H1 (cell line): ENCODE measurements around the gene DGKA. TPM values are rescaled to one million over a fixed set of nuclear protein-coding genes. Genes with fewer than 3 reads are reported as not detected.

Experiments
- RNF2 ChIP-seq: fragments of 200-900, 300-1000 bp; sonication (generic); IDR thresholded peaks from 2 replicates; pipeline ENCODE4 v1.7.1; 2016; ENCODE audit warnings: borderline replicate concordance, low read depth, mild to moderate bottlenecking, antibody characterized with exemption, low read length; ENCODE audit not compliant: poor library complexity, severe bottlenecking; ENCODE audit errors: missing control alignments
- USF2 ChIP-seq: IDR thresholded peaks from 2 replicates; pipeline ENCODE4 v1.6.1; 2011; ENCODE audit warnings: low read length, improper control_type of control experiment
- polyA plus RNA-seq, 7 experiments: library from polyadenylated mRNA; depleted of rRNA in 3 of 7; stranded (reverse) in 5 of 7; unstranded in 2 of 7; fragments of >200 nt in 5 of 7; fragments of 200-250 nt in 2 of 7; gene quantifications; 1 replicate in 5 of 7; 2 replicates in 1 of 7; 4 replicates in 1 of 7; pipeline versions ENCODE4 v1.2.1 to v1.2.3, GENCODE V29; 2011 to 2013; ENCODE audit warnings: missing spikeins in 2 of 7, mixed read lengths in 2 of 7
- total RNA-seq: library from RNA; stranded (reverse); fragmentation: NEBNext Ultra II Directional; extraction: Animal tissue kit (Norgen Biotek cat#: 25700); gene quantifications from 2 replicates; pipeline ENCODE4 v1.2.1, GENCODE V29; 2021
- TF ChIP-seq, protein P1 (sequence below): fragments of 300-600 bp; sonication (generic); IDR thresholded peaks from 2 replicates; pipeline ENCODE4 v1.7.1; 2012; ENCODE audit warnings: low read length, moderate library complexity, mild to moderate bottlenecking, inconsistent platforms; ENCODE audit not compliant: insufficient replicate concordance

The DGKA gene
- total and polyA plus RNA-seq, 2 of the 8 experiments (the other 6 are each of a cell fraction or from before 2014, with no cell fraction given): 15.9 to 18.0 TPM

- TF ChIP-seq, protein P1, sequence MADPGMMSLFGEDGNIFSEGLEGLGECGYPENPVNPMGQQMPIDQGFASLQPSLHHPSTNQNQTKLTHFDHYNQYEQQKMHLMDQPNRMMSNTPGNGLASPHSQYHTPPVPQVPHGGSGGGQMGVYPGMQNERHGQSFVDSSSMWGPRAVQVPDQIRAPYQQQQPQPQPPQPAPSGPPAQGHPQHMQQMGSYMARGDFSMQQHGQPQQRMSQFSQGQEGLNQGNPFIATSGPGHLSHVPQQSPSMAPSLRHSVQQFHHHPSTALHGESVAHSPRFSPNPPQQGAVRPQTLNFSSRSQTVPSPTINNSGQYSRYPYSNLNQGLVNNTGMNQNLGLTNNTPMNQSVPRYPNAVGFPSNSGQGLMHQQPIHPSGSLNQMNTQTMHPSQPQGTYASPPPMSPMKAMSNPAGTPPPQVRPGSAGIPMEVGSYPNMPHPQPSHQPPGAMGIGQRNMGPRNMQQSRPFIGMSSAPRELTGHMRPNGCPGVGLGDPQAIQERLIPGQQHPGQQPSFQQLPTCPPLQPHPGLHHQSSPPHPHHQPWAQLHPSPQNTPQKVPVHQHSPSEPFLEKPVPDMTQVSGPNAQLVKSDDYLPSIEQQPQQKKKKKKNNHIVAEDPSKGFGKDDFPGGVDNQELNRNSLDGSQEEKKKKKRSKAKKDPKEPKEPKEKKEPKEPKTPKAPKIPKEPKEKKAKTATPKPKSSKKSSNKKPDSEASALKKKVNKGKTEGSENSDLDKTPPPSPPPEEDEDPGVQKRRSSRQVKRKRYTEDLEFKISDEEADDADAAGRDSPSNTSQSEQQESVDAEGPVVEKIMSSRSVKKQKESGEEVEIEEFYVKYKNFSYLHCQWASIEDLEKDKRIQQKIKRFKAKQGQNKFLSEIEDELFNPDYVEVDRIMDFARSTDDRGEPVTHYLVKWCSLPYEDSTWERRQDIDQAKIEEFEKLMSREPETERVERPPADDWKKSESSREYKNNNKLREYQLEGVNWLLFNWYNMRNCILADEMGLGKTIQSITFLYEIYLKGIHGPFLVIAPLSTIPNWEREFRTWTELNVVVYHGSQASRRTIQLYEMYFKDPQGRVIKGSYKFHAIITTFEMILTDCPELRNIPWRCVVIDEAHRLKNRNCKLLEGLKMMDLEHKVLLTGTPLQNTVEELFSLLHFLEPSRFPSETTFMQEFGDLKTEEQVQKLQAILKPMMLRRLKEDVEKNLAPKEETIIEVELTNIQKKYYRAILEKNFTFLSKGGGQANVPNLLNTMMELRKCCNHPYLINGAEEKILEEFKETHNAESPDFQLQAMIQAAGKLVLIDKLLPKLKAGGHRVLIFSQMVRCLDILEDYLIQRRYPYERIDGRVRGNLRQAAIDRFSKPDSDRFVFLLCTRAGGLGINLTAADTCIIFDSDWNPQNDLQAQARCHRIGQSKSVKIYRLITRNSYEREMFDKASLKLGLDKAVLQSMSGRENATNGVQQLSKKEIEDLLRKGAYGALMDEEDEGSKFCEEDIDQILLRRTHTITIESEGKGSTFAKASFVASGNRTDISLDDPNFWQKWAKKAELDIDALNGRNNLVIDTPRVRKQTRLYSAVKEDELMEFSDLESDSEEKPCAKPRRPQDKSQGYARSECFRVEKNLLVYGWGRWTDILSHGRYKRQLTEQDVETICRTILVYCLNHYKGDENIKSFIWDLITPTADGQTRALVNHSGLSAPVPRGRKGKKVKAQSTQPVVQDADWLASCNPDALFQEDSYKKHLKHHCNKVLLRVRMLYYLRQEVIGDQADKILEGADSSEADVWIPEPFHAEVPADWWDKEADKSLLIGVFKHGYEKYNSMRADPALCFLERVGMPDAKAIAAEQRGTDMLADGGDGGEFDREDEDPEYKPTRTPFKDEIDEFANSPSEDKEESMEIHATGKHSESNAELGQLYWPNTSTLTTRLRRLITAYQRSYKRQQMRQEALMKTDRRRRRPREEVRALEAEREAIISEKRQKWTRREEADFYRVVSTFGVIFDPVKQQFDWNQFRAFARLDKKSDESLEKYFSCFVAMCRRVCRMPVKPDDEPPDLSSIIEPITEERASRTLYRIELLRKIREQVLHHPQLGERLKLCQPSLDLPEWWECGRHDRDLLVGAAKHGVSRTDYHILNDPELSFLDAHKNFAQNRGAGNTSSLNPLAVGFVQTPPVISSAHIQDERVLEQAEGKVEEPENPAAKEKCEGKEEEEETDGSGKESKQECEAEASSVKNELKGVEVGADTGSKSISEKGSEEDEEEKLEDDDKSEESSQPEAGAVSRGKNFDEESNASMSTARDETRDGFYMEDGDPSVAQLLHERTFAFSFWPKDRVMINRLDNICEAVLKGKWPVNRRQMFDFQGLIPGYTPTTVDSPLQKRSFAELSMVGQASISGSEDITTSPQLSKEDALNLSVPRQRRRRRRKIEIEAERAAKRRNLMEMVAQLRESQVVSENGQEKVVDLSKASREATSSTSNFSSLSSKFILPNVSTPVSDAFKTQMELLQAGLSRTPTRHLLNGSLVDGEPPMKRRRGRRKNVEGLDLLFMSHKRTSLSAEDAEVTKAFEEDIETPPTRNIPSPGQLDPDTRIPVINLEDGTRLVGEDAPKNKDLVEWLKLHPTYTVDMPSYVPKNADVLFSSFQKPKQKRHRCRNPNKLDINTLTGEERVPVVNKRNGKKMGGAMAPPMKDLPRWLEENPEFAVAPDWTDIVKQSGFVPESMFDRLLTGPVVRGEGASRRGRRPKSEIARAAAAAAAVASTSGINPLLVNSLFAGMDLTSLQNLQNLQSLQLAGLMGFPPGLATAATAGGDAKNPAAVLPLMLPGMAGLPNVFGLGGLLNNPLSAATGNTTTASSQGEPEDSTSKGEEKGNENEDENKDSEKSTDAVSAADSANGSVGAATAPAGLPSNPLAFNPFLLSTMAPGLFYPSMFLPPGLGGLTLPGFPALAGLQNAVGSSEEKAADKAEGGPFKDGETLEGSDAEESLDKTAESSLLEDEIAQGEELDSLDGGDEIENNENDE: no peak
- no peak for TF ChIP-seq RNF2
- no peak for TF ChIP-seq USF2
These were observed 70.6 kb downstream of the DGKA start (continued) for GRCh38 chr12:56001487-56002100.
